LNCAP (cell line): Measurements from ENCODE around the gene ABCB8.
A peak's percentile ranks its signal among the peaks of the same experiment; 100 is the strongest.

ENCODE experiments used
- TF ChIP-seq, protein P1 (sequence below): fragments of 450-650 bp; IDR thresholded peaks from 2 replicates; pipeline ENCODE4 v1.5.1; 2017; ENCODE audit warnings: mild to moderate bottlenecking

ABCB8 gene

DNA sequence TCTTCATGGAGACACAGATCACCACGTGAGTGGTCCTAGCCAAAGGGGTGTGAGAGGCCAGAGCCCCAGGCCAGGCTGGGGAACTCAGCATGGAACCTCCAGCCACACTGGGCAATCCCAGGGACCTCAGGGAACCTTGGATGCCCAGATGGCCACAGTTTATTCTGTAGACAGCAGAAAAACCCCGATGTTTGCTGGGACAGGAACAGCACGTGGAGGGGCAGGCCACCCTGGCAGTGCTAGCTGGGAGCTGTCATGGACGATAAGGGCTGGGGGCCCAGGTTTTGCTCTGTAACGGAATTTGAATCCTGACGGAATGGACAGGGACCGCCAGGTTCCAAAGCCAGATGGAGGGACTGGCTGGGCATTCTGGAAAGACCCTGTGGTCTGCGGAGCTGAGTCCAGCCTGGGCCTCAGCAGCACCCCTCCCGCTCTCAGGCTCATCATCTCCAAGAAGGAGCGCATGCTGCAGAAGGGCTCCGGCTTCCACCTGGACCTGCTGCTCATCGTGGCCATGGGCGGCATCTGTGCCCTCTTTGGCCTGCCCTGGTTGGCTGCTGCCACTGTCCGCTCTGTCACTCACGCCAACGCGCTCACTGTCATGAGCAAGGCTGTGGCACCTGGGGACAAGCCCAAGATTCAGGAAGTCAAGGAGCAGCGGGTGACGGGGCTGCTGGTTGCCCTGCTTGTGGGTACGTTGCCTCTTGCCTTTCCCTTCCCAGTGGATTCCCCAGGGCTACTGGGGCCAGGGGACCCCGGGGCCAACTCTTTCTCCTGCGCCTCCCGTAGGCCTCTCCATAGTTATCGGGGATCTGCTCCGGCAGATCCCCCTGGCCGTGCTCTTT is 46.8 kb downstream of the ABCB8 start:
- TF ChIP-seq, protein P1, sequence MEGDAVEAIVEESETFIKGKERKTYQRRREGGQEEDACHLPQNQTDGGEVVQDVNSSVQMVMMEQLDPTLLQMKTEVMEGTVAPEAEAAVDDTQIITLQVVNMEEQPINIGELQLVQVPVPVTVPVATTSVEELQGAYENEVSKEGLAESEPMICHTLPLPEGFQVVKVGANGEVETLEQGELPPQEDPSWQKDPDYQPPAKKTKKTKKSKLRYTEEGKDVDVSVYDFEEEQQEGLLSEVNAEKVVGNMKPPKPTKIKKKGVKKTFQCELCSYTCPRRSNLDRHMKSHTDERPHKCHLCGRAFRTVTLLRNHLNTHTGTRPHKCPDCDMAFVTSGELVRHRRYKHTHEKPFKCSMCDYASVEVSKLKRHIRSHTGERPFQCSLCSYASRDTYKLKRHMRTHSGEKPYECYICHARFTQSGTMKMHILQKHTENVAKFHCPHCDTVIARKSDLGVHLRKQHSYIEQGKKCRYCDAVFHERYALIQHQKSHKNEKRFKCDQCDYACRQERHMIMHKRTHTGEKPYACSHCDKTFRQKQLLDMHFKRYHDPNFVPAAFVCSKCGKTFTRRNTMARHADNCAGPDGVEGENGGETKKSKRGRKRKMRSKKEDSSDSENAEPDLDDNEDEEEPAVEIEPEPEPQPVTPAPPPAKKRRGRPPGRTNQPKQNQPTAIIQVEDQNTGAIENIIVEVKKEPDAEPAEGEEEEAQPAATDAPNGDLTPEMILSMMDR = no peak

DNA sequence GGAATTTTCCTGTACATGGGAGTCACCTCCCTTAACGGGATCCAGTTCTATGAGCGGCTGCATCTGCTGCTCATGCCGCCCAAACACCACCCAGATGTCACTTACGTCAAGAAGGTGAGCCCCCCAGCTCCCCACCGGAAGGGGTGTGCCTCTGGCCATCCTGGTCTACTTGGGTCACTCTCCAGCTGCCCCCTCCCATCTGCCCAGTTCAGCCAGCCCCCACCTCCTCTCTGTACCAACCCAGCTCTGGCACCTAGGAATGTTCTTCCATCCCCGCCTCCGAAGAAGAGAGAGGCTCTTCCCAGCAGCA is 47.4 kb downstream of the ABCB8 start:
- TF ChIP-seq, protein P1 = no peak

DNA sequence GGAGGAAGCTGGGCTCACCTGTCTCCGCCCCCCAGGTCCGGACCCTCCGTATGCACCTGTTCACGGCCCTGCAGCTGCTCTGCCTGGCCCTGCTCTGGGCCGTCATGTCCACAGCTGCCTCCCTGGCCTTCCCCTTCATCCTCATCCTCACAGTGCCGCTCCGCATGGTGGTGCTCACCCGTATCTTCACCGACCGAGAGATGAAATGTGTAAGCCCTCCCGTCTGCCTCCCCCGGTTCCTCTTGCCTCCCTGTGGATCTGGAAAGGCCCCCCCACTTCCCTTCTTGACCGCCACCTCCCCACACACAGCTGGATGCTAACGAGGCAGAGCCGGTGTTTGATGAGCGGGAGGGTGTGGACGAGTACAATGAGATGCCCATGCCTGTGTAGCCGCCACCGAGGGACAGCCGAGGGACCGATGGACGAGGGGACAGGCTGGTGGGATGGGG is 47.8 kb downstream of the ABCB8 start:
- TF ChIP-seq, protein P1 = no peak

DNA sequence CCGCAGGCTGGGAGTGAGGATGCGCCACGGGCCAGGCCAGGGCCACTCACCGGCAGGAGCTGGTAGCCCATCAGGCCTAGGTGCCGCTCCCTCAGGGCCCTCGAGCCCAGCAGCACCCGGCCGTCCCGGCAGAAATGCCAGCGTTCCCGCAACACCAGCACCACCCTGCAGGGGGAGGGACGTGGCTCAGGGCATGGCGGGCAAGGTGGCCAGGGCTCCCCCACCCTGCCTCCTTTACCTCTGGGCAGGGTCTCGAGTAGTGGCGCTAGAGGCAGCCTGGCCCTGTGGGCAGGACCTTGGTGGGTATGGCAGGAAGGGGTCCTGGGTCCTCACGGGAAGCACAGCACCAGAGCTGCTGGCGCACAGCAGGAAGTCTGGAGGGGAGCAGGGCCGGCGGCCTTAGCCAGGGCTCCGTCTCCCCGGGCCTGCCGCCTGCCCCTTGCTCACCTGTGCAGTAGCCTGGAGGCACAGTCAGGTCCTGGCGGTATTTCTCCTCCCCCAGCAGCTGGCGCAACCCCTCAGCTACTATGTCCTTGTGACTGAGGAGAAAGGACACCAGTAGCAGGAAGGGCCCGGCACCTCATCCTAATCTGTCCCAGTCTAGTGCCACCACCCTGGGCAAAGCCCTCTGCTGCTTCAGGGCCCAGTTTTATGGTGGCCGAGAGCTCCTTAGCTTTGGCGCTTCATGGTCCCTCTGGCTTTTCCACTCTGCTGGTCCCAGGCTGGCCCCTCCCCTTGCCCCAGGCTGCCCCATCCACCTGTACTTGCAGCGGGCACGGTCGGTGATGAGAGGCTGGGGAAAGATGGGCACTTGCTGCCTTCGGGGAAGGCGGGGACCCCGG is 48.8 kb downstream of the ABCB8 start:
- TF ChIP-seq, protein P1 = peak; percentile 27; the same call in 1 of the 2 replicates

DNA sequence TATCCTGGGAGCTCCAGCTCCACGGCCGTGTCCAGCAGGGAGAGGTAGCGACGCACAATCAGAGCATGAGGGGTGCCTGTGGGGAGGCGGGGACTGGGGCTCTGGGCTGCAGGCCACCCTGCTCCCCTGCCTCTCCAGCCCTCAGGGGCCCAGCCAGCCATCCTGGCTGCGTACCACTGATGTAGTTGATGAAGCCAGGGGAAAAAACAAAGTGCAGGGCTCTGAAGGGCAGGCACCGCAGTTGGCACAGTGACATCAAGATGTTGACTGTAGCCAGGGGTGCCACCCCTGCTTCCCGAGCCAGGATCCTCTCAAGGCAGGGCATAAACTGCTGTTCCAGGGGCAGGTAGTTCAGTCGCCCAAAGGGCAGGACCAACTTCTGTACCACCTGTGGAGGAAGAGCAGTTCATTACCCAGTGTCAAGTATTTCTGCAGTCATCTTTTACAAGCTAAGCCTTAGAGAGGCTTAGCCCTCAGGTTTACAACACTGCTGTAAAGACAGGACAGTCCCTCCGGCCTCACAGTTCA is 49.5 kb downstream of the ABCB8 start:
- TF ChIP-seq, protein P1 = no peak

DNA sequence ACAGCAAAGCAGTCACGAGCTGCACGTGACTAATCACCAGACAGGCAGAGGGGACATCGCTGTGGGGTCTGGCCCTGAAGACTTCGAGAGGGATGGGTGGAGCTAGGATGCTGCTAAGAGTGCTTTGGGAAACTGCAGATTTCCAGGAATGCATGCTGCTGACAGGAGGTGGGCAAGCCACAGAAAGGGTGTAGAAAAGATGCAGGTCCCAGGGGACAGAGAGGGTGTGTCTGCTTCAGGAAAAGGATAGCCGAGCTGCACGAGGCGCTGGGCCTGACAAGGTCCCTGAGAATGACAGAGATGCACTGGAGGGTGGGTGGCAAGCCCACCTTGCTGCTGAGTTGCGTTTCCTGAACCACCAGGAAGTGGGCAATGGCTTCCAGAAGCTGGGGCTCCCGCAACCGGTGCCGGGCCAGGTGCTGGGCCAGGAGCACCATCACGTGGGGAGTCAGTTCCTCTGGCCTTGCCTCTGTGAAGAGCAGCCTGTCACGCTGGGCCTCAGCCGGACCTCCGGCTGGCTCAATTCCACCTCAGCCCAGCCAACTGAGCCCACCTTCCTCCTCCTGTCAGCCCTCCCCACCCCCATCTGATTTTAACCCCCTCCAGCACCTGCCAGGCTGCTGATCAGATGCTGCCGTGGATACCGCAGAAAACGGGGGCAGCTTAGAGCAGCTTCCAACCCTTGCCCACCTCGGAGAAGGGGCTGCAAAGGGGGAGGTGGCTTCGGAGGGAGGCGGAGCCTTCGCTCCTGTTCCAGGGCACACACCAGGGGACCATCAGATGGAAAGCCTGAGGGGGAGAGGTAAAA is 50.2 kb downstream of the ABCB8 start:
- TF ChIP-seq, protein P1 = no peak
